T1000 (cell line): ENCODE measurements around the gene ING5.

Experiments used
- DNase-seq: peaks from one replicate; lab custom pipeline; 2025; ENCODE audit warnings: mixed read lengths; lab: John Stamatoyannopoulos, UW

The ING5 gene

GRCh38 chr2:241672243-241673188, 29.3 kb upstream of the ING5 start:
- DNase-seq = no peak

- no peak for DNase-seq
These were observed 28.6 kb upstream of the ING5 start for GRCh38 chr2:241673189-241673663.

- no peak for DNase-seq
These were observed 27.8 kb upstream of the ING5 start for GRCh38 chr2:241673797-241674725.

- DNase-seq = no peak
These were observed 26.0 kb upstream of the ING5 start for GRCh38 chr2:241675885-241676284.

- no peak for DNase-seq
These were observed 25.2 kb upstream of the ING5 start for GRCh38 chr2:241676665-241677064.

- no peak for DNase-seq
These were observed 24.4 kb upstream of the ING5 start for GRCh38 chr2:241677392-241677791.

GRCh38 chr2:241678307-241678706, 23.5 kb upstream of the ING5 start:
- no peak for DNase-seq

GRCh38 chr2:241678784-241679540, 22.9 kb upstream of the ING5 start:
- no peak for DNase-seq

- DNase-seq = no peak
These were observed 21.8 kb upstream of the ING5 start for GRCh38 chr2:241680044-241680443.

- DNase-seq = peak; percentile 34
These were observed 20.8 kb upstream of the ING5 start for GRCh38 chr2:241680827-241681599.

GRCh38 chr2:241686324-241686649, 15.6 kb upstream of the ING5 start:
- DNase-seq = no peak

- peak; percentile 89 for DNase-seq
These were observed 15.0 kb upstream of the ING5 start, which contains the start of gene DTYMK for GRCh38 chr2:241686650-241687425. Gene DTYMK, minus strand, starts transcription at chr2:241686815. Its CDS starts 32 bp downstream, at chr2:241686783.

GRCh38 chr2:241689306-241689705, 12.5 kb upstream of the ING5 start:
- no peak for DNase-seq

- DNase-seq = no peak
These were observed 11.6 kb upstream of the ING5 start for GRCh38 chr2:241690202-241690717.

GRCh38 chr2:241692448-241692847, 9.4 kb upstream of the ING5 start:
- no peak for DNase-seq

GRCh38 chr2:241695651-241696050, 6.2 kb upstream of the ING5 start:
- DNase-seq = no peak

- no peak for DNase-seq
These were observed 765 bp upstream of the ING5 start for GRCh38 chr2:241701149-241701398.

- DNase-seq = peak; percentile 80
These were observed 554 bp downstream of the ING5 start for GRCh38 chr2:241702155-241703031.

- no peak for DNase-seq
These were observed 1.3 kb downstream of the ING5 start for GRCh38 chr2:241703032-241703604.
